ENCODE measurements around the gene GALNT4. TPM values are rescaled to one million over a fixed set of nuclear protein-coding genes. Genes with fewer than 3 reads are reported as not detected.

Gene GALNT4
- total and polyA plus RNA-seq, 2 of the 13 experiments (the other 11 are each of a cell fraction or from before 2014, with no cell fraction given) = 4.9 to 6.8 TPM

DNA sequence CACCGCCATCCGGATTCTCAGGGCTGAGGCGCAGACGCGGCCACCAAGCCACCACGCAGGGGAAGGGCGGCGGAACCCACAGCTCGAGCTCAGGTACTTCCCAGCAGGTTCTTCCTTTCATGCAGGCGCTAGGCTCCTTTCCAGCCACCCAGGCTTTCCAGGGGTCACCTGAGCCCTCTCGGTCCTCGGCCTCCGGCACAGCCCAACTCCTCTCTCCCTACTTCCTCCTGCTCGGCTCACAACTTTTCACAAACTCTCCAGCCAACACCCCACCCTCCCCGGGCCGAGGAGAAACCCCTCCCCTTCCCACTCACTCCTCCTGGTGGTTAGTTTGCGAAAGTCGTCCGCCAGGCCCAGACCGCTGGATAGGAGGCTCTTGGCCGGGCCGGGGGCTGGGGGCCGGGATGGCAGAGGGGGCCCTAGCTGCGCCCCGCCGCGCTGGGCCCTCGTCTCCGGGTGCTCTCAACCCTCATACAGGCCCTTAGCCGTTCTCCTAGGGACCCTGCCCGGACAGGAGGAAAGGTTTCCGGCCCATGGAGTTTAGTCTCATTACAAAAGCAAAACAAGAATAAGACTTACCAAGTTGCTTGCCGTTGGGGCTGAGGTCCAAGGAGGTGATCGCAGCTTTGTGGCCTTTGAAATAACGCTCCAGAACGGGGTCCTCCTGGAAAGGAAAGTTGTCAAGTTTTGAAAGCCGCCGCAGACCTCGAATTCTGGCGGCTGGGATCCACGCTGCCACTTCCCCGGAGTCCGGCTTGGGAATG is at the start of gene GALNT4 (continued):
- TF ChIP-seq, protein P1, sequence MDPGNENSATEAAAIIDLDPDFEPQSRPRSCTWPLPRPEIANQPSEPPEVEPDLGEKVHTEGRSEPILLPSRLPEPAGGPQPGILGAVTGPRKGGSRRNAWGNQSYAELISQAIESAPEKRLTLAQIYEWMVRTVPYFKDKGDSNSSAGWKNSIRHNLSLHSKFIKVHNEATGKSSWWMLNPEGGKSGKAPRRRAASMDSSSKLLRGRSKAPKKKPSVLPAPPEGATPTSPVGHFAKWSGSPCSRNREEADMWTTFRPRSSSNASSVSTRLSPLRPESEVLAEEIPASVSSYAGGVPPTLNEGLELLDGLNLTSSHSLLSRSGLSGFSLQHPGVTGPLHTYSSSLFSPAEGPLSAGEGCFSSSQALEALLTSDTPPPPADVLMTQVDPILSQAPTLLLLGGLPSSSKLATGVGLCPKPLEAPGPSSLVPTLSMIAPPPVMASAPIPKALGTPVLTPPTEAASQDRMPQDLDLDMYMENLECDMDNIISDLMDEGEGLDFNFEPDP (CRISPR knock-in tag; conservative IDR thresholded peaks at IDR 0.05) = 0 out of 2 replicates have a peak, but pooled peaks have one; percentile 91
- TF ChIP-seq CBX5 (CRISPR knock-in tag; IDR thresholded peaks at IDR 0.05; ENCODE audit: borderline replicate concordance) (no peak), PRPF4 (IDR thresholded peaks at IDR 0.05; ENCODE audit: low read depth, low read length, poor library complexity, severe bottlenecking) (no peak), ZNF556 (CRISPR knock-in tag; IDR thresholded peaks at IDR 0.05; ENCODE audit: borderline replicate concordance) (0 out of 2 replicates have a peak, but pooled peaks have one; percentile 25), ZNF10 (CRISPR knock-in tag; IDR thresholded peaks at IDR 0.05; ENCODE audit: borderline replicate concordance, low read depth) (no peak), KMT2B (CRISPR knock-in tag; IDR thresholded peaks at IDR 0.05) (peak; percentile 87), POLR2G (IDR thresholded peaks at IDR 0.05; ENCODE audit: low read depth, low read length) (peak; percentile 82), ZNF430 (CRISPR knock-in tag; IDR thresholded peaks at IDR 0.05) (0 out of 2 replicates have a peak, but pooled peaks have one; percentile 16), ZNF772 (CRISPR knock-in tag; IDR thresholded peaks at IDR 0.05) (no peak), NFKB2 (CRISPR knock-in tag; IDR thresholded peaks at IDR 0.05; ENCODE audit: borderline replicate concordance) (peak; percentile 49; the same call in 1 of the 2 replicates), AGO1 (IDR thresholded peaks at IDR 0.05; ENCODE audit: low read depth, low read length, poor library complexity, severe bottlenecking) (no peak), RXRB (CRISPR knock-in tag; IDR thresholded peaks at IDR 0.05; ENCODE audit: borderline replicate concordance) (peak; percentile 25; the same call in 1 of the 2 replicates)
- TF ChIP-seq, protein P2, sequence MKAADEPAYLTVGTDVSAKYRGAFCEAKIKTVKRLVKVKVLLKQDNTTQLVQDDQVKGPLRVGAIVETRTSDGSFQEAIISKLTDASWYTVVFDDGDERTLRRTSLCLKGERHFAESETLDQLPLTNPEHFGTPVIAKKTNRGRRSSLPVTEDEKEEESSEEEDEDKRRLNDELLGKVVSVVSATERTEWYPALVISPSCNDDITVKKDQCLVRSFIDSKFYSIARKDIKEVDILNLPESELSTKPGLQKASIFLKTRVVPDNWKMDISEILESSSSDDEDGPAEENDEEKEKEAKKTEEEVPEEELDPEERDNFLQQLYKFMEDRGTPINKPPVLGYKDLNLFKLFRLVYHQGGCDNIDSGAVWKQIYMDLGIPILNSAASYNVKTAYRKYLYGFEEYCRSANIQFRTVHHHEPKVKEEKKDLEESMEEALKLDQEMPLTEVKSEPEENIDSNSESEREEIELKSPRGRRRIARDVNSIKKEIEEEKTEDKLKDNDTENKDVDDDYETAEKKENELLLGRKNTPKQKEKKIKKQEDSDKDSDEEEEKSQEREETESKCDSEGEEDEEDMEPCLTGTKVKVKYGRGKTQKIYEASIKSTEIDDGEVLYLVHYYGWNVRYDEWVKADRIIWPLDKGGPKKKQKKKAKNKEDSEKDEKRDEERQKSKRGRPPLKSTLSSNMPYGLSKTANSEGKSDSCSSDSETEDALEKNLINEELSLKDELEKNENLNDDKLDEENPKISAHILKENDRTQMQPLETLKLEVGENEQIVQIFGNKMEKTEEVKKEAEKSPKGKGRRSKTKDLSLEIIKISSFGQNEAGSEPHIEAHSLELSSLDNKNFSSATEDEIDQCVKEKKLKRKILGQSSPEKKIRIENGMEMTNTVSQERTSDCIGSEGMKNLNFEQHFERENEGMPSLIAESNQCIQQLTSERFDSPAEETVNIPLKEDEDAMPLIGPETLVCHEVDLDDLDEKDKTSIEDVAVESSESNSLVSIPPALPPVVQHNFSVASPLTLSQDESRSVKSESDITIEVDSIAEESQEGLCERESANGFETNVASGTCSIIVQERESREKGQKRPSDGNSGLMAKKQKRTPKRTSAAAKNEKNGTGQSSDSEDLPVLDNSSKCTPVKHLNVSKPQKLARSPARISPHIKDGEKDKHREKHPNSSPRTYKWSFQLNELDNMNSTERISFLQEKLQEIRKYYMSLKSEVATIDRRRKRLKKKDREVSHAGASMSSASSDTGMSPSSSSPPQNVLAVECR (CRISPR knock-in tag; IDR thresholded peaks at IDR 0.05; ENCODE audit: borderline replicate concordance) = no peak
- TF ChIP-seq, protein P3, sequence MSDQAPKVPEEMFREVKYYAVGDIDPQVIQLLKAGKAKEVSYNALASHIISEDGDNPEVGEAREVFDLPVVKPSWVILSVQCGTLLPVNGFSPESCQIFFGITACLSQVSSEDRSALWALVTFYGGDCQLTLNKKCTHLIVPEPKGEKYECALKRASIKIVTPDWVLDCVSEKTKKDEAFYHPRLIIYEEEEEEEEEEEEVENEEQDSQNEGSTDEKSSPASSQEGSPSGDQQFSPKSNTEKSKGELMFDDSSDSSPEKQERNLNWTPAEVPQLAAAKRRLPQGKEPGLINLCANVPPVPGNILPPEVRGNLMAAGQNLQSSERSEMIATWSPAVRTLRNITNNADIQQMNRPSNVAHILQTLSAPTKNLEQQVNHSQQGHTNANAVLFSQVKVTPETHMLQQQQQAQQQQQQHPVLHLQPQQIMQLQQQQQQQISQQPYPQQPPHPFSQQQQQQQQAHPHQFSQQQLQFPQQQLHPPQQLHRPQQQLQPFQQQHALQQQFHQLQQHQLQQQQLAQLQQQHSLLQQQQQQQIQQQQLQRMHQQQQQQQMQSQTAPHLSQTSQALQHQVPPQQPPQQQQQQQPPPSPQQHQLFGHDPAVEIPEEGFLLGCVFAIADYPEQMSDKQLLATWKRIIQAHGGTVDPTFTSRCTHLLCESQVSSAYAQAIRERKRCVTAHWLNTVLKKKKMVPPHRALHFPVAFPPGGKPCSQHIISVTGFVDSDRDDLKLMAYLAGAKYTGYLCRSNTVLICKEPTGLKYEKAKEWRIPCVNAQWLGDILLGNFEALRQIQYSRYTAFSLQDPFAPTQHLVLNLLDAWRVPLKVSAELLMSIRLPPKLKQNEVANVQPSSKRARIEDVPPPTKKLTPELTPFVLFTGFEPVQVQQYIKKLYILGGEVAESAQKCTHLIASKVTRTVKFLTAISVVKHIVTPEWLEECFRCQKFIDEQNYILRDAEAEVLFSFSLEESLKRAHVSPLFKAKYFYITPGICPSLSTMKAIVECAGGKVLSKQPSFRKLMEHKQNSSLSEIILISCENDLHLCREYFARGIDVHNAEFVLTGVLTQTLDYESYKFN (CRISPR knock-in tag; conservative IDR thresholded peaks at IDR 0.05) = peak; percentile 17; the same call in 1 of the 2 replicates
- TF ChIP-seq, protein P4, sequence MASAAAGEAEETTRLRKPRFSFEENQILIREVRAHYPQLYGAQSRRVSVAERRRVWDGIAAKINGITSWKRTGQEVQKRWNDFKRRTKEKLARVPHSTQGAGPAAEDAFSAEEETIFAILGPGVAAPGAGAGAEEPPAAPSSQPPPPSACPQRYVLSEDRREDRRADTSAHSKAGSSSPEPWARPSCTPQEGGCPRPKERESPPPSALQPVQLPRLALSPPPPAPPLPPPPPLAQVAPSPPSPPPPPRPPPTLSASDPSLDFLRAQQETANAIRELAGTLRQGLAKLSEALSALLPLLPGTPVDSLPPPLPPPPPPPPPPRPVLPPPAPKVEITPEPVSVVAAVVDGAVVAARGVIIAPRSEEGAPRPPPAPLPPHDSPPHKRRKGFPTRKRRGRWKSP (CRISPR knock-in tag; IDR thresholded peaks at IDR 0.05) = no peak; the same call in none of the 2 replicates
- TF ChIP-seq, protein P5, sequence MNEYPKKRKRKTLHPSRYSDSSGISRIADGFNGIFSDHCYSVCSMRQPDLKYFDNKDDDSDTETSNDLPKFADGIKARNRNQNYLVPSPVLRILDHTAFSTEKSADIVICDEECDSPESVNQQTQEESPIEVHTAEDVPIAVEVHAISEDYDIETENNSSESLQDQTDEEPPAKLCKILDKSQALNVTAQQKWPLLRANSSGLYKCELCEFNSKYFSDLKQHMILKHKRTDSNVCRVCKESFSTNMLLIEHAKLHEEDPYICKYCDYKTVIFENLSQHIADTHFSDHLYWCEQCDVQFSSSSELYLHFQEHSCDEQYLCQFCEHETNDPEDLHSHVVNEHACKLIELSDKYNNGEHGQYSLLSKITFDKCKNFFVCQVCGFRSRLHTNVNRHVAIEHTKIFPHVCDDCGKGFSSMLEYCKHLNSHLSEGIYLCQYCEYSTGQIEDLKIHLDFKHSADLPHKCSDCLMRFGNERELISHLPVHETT (CRISPR knock-in tag; conservative IDR thresholded peaks at IDR 0.05) = no peak
